ENCODE results near the gene KIAA0232. TPM values are rescaled to one million over a fixed set of nuclear protein-coding genes. Genes with fewer than 3 reads are reported as not detected.

KIAA0232 gene
- polyA plus RNA-seq, 1 donor from 2014 or later: 57.6 TPM

DNA sequence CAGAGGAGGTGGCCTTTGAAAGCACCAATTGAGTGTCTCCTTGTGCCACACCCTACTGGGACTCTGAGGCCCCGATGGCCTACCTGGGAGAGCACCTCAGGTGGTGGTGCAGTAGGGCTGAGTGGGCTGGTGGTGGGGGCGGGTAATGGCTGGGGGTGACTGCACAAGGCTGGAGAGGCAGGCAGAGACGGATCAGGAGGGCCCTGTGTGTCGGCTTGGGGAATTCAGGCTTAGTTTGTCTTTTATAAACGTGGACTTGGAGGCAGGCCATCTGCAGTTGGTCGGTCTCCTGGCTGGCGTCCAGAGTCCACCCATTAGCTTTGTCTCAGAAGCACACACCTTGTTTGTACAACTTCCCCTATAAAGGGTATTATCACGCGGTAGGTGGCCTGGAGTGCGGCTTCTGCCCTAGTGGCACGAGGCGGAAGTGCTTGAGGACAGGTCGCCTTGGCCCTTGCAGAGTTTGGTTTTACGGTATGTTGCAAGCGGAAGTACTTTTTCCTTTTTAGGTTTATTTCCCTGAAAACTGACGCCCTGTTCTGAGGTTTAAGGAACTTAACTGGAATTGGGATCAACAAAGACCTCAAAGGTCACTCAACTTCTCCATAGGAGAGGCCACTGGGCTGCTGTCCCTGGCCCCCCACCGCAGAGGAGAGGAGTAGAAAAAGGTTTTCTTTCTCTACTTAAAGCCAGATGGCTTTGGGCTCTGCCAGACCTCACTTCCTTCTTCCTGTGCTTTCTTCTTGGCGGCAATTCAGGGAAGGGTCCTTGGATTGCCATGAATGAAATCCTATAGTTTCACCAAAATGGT, 135.1 kb downstream of the KIAA0232 start:
- Histone ChIP-seq H3K4me2 (ENCODE audit: low read length) (no peak overlapping the region), H3K27me3 (ENCODE audit: insufficient read depth, low read depth, low read length) (no peaks in the 10 kb centered on the region), H3K36me3 (ENCODE audit: insufficient read depth, low read length) (no peaks in the 10 kb centered on the region), H3K9ac (ENCODE audit: low read length) (no peak overlapping the region), H3K4me3 (ENCODE audit: low read length) (no peak overlapping the region), H2AFZ (ENCODE audit: low read depth, low read length) (no peak overlapping the region), H3K9me3 (ENCODE audit: low read length) (no peaks in the 10 kb centered on the region), H3F3A (ENCODE audit: insufficient read depth, low read length, poor library complexity, severe bottlenecking) (no peaks in the 10 kb centered on the region), H3K9me2 (ENCODE audit: insufficient read depth, low read length) (no peaks in the 10 kb centered on the region), H3K79me2 (replicated peaks; ENCODE audit: insufficient read depth, low read length) (peaks cover 4% of the 10 kb centered on the region), H3K27ac (ENCODE audit: low read length) (no peak overlapping the region), H4K20me1 (ENCODE audit: insufficient read depth) (no peaks in the 10 kb centered on the region)
- TF ChIP-seq POLR2AphosphoS5 (IDR thresholded peaks at IDR 0.05) (no peak), EP300 (conservative IDR thresholded peaks at IDR 0.05; ENCODE audit: poor library complexity, severe bottlenecking) (no peak)
- TF ChIP-seq, protein P1, sequence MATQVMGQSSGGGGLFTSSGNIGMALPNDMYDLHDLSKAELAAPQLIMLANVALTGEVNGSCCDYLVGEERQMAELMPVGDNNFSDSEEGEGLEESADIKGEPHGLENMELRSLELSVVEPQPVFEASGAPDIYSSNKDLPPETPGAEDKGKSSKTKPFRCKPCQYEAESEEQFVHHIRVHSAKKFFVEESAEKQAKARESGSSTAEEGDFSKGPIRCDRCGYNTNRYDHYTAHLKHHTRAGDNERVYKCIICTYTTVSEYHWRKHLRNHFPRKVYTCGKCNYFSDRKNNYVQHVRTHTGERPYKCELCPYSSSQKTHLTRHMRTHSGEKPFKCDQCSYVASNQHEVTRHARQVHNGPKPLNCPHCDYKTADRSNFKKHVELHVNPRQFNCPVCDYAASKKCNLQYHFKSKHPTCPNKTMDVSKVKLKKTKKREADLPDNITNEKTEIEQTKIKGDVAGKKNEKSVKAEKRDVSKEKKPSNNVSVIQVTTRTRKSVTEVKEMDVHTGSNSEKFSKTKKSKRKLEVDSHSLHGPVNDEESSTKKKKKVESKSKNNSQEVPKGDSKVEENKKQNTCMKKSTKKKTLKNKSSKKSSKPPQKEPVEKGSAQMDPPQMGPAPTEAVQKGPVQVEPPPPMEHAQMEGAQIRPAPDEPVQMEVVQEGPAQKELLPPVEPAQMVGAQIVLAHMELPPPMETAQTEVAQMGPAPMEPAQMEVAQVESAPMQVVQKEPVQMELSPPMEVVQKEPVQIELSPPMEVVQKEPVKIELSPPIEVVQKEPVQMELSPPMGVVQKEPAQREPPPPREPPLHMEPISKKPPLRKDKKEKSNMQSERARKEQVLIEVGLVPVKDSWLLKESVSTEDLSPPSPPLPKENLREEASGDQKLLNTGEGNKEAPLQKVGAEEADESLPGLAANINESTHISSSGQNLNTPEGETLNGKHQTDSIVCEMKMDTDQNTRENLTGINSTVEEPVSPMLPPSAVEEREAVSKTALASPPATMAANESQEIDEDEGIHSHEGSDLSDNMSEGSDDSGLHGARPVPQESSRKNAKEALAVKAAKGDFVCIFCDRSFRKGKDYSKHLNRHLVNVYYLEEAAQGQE (IDR thresholded peaks at IDR 0.05; ENCODE audit: borderline replicate concordance): no peak
- TF ChIP-seq, protein P2, sequence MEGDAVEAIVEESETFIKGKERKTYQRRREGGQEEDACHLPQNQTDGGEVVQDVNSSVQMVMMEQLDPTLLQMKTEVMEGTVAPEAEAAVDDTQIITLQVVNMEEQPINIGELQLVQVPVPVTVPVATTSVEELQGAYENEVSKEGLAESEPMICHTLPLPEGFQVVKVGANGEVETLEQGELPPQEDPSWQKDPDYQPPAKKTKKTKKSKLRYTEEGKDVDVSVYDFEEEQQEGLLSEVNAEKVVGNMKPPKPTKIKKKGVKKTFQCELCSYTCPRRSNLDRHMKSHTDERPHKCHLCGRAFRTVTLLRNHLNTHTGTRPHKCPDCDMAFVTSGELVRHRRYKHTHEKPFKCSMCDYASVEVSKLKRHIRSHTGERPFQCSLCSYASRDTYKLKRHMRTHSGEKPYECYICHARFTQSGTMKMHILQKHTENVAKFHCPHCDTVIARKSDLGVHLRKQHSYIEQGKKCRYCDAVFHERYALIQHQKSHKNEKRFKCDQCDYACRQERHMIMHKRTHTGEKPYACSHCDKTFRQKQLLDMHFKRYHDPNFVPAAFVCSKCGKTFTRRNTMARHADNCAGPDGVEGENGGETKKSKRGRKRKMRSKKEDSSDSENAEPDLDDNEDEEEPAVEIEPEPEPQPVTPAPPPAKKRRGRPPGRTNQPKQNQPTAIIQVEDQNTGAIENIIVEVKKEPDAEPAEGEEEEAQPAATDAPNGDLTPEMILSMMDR (IDR thresholded peaks at IDR 0.05; ENCODE audit: poor library complexity, severe bottlenecking): peak; percentile 36

DNA sequence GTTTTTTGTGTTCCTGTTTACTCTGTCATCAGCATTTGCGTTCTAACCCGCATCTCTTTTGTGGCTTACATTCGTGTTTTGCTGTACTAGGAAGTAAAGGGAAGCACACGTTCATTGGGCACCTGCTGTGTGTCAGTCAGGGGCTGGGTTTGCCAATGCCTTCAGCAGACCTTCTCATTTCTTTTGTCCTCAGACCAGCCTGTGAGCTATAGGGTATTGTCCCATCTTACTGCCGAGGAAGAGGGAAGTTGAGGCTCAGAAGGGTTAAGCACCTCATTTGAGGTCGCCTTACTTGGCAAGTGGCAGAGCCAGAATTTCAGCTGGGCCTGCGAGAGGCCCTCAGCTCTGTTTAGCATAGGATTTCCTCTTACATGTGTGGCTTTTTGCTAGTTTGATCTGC, 135.8 kb downstream of the KIAA0232 start:
- Histone ChIP-seq H3K79me2 (replicated peaks; ENCODE audit: insufficient read depth, low read length) (peaks cover 2% of the 10 kb centered on the region), H3K9me3 (ENCODE audit: low read length) (no peaks in the 10 kb centered on the region), H3K9ac (ENCODE audit: low read length) (no peak overlapping the region), H3K9me2 (ENCODE audit: insufficient read depth, low read length) (no peaks in the 10 kb centered on the region), H3K4me3 (ENCODE audit: low read length) (no peak overlapping the region), H4K20me1 (ENCODE audit: insufficient read depth) (no peaks in the 10 kb centered on the region), H3K27me3 (ENCODE audit: insufficient read depth, low read depth, low read length) (no peaks in the 10 kb centered on the region), H3F3A (ENCODE audit: insufficient read depth, low read length, poor library complexity, severe bottlenecking) (no peaks in the 10 kb centered on the region), H3K27ac (ENCODE audit: low read length) (no peak overlapping the region), H3K36me3 (ENCODE audit: insufficient read depth, low read length) (no peaks in the 10 kb centered on the region), H3K4me2 (ENCODE audit: low read length) (no peak overlapping the region), H2AFZ (ENCODE audit: low read depth, low read length) (no peak overlapping the region)
- TF ChIP-seq EZH2 (IDR thresholded peaks at IDR 0.05; ENCODE audit: borderline replicate concordance, insufficient read depth, low read length, poor library complexity, severe bottlenecking) (no peak), SMC3 (conservative IDR thresholded peaks at IDR 0.05; ENCODE audit: poor library complexity) (no peak), EP300 (conservative IDR thresholded peaks at IDR 0.05; ENCODE audit: poor library complexity, severe bottlenecking) (no peak), POLR2AphosphoS5 (IDR thresholded peaks at IDR 0.05) (no peak), RAD21 (conservative IDR thresholded peaks at IDR 0.05) (no peak), MXI1 (conservative IDR thresholded peaks at IDR 0.05; ENCODE audit: poor library complexity, severe bottlenecking) (no peak), TAF1 (IDR thresholded peaks at IDR 0.05; ENCODE audit: low read depth) (no peak)
- TF ChIP-seq, protein P1 (IDR thresholded peaks at IDR 0.05; ENCODE audit: borderline replicate concordance): no peak
- TF ChIP-seq, protein P2 (IDR thresholded peaks at IDR 0.05; ENCODE audit: poor library complexity, severe bottlenecking): no peak

All from neural cell (in vitro differentiated cells).